Right hindlimb (tissue), 1 donor: ENCODE results near the gene ZFAND2B.
A peak's percentile ranks its signal among the peaks of the same experiment; 100 is the strongest.

Experiments used
- DNase-seq: peaks from one replicate; pipeline ENCODE4 v3.0.0-alpha.2; 2018

The ZFAND2B gene

DNA sequence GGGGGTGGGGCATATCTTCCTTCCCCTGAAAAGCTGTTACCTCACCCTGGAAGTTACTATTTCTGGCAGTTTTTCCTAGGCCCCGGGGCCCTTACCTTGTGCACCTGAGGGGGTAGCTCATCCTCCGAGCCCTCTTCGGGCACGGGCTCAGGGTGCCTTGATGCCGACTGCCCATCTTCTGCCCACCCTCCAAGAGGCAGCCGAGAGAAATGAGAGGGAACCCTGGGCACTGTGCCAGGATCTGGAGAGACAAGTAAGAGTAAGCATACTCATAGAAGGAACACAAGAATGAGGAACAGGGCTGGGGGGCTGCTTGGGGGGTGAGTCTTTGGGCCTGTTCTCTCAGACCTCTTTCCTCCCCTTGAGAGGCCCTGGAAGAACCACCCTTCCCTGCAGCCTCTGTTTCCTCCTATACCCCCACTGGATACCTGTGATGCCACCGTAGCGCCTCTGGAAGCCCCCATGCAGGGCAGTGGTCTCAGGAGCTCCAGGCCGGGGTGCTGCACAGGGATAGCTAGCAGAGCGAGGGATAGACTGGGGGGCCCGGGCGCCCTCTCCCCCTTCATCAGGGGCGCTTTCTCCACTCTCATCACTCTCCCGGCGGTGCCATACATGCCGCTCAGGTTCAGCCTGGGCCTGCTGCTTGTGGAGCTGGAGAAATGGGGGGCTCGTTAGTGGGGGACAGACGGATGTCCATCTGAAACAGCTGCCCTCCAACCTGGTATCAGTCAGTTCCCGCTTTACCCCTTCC, 14.2 kb downstream of the ZFAND2B start:
- DNase-seq, result no peak

DNA sequence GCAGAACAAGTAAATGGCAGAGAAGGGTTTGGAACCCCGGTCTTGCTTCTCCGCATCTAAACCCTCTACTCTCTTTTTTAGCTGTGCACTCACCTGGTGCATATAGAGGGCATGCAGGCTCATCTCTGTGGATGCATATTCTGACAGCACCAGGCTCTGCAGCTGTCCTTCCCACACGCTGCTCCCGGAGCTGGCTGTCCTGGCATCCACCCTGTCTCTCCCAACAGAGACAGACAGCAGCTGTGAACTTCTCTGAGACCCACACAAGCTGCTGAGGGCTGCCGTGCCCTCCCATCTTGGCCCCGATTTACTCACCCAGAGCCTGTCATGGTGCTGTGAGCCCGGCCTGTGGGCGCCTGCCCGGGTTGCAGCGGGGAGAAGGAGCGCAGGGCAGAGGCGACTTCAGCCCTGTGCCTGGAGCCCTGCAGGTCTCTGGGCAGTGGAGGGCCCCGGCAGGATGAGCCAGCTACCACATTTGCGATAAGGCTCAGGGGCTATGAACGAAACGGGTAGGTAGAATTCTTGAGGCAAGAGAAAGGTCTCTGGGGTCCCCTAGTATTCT, 15.5 kb downstream of the ZFAND2B start:
- DNase-seq, result no peak

DNA sequence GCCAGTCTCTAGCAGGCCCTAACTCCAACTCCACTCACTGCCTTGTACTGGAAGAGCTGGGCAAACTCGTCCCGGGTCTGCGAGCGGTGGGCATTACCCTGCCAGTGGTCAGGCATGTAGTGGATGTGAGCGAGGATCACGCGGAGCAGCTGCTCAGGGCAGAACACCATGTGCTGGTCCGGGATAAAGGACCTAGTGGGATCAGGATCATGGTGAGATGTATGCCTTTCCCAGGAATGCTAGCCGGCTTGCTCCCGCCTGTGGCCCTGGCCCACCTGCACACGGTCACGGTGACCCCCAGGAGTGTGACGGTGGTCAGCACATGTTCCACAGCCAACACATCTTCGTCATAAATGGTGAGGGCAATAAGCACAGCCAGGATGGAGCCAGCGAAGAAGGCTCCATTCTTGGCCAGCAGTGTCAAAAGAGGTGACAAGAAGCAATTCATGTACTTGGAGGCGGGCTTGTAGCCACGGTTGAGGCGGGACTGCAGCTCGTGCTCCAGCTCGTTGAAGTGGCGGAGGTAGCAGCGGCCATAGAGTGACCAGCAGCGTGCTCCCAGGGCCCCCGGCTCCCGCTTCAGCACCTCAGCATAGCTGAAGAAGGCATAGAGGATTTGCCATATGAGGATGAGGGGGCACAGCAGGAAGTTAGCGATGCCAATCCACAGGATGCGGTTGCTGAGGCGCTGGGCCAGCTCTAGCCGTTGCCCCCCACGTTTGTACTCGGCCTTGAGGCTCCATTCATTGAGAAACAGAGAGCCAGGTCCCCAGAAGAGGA, 17.4 kb downstream of the ZFAND2B start:
- no peak for DNase-seq

DNA sequence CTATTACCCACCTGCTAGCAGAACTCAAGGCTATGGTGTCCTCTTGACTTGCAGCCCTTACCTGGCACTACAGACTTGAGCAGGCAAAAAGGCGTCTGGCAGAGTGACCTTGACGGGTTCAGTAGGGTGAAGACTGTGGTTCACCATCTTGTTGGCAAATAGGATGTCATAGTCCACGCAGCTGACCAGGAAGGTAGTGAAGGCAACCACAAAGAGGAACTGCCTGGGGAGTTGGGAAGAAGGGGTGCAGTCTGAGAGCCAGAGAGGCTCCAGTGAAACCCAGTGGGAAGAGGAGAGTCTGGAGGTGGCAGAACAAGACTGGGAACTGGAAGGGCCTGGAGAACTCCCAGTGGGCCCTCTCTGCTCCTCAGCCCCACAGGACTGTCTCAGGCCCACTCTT, 18.8 kb downstream of the ZFAND2B start:
- DNase-seq, result no peak

DNA sequence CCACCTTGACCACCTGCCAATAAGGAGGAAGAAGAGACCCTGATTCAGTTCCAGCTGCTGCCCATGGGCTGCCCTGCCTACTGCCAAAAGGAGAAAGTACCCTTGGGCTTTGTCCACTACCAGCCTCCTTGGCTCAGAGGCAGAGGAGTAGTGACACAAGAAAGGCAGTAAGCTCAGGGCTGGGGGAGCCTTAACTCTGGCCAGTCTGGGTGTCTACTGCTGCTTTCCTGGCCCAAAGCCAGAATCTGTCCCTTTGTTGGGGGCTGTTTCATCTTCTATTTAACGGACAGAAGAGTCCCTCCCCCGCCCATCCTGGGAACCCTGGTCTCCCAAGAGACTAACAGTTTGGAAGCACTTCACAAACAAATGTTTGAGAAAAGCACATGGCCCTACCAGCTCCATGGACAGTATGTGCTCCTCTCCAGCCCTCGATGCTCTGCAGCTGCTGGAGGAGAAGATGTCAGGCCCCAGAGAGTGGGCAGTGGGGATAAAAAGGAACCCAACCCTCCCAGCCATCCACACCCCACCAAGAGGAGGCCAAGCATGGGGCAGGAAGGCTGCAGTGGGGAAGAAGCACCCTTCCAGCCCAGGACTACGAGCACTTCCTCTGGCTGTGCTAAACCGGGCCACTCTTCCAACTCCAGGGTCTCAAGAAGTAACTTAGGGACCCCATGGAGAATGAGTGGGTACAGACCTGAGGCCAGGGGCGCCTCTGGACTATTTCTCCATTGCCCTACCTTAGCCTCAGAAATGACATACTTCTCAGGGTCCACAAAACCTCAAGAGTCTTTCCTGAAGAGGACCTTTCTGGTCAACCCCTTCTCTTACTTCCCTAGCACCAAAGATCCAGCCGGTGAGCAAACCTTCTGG, 21.7 kb downstream of the ZFAND2B start:
- DNase-seq, result no peak

DNA sequence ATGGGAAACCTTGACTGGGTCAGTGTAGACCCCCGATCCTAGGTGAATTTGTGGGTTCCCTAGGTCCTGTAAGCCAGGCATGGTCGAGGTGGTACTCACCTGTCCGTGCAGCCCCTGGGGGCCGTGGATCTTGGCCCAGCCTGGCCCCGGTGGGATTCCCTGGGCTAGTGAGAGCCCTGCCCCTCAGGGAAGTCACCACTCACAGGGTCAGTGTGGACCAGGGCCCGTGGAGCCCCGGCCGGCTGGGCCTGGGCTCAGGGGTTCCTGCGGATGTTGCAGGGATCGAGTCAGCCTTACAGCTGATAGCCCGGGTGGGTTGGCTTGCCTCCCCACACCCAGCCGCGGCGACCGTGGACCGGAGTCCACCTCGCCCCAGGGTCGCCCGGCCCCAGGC, 22.3 kb downstream of the ZFAND2B start:
- DNase-seq, result no peak

DNA sequence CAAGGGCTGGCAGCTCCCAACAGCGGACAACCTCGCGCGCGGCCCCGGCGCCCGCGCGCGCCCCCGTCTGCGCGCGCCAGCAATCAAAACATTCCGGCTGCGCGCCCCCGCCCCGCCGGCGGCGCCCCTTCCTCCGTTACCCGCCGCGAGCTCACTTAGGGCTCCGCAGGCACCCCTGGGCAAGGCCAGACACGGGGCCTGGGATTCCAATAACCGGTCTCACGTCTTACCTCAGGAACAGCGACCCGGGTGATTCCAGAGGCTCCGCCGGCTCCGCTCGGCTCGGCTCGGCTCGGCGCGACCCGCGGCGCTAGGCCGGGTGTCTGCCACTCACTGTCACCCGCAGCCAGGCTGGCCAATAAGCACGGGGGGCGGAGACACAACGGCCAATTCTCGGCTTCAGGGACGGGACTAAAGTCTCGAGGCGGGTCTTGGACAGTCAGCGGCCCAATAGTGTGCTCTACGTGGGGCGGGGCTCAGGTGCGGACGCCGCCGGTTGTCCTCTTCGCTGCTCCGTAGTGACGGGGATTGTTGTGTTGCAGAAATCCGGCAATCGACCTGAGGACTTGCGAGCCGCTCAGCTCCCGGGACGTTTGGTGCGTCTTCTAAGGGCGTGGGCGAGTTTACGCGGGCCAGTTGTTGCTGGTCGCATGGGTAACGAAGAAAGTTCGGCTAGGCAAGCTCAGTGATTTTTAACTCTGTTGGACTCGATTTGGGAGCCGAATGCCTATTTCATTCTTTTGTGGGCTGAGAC, 22.9 kb downstream of the ZFAND2B start, which contains the start of the genes ANKZF1 and ATG9A:
TSS of gene ANKZF1 (plus strand) at position 502 of the 754 bp plus-strand sequence. CDS start 452 bp downstream, outside the sequence.
TSS of gene ATG9A (minus strand) at position 332 of the 754 bp plus-strand sequence. CDS start 1,612 bp downstream, outside the sequence.
- peak; percentile 99 for DNase-seq

DNA sequence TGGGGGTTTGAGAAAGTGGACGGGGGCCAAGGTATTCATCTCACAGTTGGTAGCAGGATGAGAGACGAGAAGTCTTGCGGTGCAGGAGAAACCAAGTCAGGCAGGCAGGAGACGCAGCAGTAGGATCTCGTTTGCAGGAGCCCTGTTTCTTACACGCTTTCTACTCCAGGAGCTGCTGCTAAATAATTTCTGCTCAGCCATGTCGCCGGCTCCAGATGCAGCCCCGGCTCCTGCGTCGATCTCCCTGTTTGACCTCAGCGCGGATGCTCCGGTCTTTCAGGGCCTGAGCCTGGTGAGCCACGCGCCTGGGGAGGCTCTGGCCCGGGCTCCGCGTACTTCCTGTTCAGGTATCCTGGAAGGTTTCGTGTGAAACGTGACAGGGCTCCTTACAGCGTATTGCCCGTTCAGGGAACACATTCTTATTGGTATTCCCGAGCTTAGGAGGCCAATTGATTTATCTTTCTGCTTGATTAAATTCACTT, 23.5 kb downstream of the ZFAND2B start:
- DNase-seq, result no peak

DNA sequence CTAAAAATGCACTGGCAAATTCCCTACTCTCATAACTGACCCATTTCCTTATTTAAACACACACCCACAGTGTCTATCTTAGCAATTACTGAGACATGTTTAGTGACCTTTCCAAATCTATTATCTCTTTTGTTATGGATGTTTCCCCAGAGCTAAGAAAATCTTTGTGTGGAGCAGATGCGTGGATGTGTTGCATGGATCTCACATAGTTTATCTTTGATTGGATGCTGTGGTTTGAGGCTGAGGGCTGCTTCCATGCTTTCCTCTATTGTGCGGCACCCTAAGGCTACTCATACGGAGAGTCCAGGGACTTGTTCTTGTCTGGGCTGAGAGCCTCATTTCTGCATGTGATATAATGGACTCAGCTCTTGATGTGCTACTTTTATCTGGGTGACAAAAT, 27.7 kb downstream of the ZFAND2B start:
- DNase-seq, result no peak

DNA sequence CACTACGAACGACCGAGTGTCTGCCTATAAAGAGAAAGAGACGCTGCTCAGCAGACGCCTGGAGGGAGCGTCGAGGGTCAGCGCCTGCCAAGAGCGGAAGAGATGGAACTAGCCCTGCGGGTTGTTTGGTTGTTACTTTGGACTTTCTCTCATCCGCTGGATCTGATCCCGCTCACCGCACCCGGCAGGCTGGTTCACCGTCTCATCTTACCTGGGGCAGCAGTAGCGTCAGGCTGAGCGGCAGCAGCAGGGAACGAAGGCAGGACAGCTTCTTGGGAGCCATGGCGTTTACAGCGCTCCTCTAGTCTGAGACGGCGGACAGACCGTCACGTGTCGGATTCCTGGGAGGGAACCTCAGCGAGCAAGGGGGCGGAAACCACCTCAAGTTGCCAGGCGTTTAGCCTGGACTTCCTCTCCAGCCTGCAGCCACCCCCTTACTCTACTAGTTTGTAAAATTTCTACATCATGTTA, 36.7 kb downstream of the ZFAND2B start:
- DNase-seq, result peak; percentile 51

DNA sequence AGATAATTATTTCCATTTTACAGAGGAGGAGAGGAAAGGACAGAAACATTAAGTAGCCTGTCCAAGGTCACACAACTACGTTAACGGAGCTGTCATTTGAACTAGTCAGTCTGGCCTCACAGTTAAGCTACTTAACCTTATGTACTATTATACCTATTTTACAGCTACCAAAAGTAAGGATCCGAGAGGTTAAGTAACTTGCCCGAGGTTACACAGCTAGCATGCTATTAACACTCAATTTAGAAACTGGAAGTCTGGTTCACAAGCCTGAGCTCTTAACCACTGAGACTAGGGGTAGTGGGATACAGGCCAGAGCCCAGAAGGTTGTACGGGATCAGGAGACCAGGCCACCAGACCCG, 38.2 kb downstream of the ZFAND2B start:
- DNase-seq, result no peak

DNA sequence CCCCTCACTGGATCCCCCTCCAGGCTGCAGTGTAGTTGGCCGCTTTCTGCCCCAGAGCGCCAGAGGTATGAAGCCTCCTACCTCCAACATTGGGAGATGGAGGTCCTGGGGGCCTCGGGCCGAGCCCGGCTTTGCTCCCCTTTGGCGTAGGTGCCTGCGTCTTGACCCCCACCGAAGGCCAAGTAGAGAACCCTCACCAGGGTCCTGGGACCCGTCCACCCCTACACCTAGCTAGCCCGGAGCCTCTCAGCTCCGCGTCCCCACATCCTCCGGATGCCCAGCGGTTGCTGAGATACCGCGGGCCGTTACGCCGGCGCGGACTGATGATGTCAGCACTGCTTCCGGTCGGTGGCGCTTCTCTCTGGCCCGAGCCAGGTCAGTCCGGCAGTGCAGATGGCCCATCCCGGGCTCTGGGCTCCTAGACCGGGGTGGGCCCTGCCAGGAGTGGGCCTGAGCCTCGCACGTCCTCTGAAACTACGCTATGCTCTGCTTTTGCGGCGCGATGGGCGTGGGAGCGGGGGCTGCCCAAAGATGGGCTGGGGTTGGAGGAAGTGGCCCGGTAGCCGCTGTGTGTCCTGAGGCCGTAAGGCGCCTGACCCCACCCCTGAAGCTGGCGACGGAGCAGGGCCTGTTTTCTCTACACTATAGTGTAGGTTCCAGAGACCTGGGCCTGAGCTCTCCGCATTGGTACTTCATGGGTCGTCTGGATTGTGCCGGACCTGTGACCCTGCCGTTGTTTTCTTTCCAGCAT, 38.7 kb downstream of the ZFAND2B start, which contains the start of the genes GLB1L and STK16:
TSS of gene GLB1L (minus strand) at position 297 of the 751 bp plus-strand sequence. CDS start 1,871 bp downstream, outside the sequence.
TSS of gene STK16 (plus strand) at position 332 of the 751 bp plus-strand sequence. CDS start 521 bp downstream, outside the sequence.
- peak; percentile 95 for DNase-seq

DNA sequence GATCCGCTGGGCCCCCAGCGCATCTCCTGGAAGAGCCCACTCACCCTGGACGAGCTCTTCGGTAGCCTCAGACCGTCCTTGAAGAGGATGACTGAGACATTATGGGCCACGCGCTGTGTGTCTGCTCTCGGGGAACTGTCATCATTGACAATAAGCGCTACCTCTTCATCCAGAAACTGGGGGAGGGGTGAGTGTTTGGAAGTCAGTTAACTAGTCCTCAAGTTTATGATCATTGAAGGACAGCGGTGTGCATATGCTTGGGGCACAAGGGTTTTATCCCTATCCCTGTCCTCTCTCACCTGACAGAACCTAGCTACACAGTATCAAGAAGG, 39.3 kb downstream of the ZFAND2B start:
- DNase-seq, result no peak

DNA sequence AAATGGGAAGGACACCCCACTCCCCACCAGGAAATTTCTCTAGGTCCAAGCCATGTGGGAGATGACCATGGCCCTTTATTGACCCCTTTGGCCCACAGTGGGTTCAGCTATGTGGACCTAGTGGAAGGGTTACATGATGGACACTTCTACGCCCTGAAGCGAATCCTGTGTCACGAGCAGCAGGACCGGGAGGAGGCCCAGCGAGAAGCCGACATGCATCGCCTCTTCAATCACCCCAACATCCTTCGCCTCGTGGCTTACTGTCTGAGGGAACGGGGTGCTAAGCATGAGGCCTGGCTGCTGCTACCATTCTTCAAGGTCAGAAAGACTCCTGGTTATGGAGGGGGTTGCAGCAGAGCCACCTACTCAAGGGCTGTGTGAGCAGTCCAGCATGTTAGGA, 40.0 kb downstream of the ZFAND2B start:
- DNase-seq, result no peak

DNA sequence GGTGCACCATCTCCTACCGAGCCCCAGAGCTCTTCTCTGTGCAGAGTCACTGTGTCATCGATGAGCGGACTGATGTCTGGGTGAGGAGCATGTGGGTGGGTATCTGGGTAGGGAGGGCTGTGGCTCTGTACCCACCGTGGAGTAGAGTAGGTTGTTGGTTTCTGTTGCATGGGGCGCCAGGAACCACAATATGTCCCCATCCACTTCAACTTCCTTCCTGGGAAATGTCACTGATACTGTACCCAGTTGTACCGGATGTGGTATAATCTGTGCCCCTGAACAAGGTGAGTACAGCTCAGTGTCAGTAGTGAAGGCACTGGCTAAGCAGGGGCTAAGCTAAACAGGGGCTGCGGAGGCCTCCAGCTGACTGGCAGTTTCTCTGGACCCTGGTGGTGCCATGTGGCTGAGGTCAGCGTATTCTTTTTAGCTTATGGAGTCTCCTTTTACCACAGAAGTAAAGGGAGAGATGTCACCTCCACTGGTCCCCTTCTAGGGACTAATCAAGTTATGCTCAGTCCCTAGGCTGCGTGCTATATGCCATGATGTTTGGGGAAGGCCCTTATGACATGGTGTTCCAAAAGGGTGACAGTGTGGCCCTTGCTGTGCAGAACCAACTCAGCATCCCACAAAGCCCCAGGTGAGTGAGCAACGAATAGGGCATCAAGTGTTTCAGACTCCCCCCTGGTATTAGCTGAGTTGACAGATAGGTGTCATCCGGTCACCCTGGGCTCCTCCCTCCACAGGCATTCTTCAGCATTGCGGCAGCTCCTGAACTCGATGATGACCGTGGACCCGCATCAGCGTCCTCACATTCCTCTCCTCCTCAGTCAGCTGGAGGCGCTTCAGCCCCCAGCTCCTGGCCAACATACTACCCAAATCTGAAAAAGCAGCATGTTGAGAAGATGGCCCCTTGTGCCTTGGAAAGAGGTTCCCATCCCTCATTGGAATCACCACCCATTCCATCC, 41.4 kb downstream of the ZFAND2B start:
- no peak for DNase-seq

DNA sequence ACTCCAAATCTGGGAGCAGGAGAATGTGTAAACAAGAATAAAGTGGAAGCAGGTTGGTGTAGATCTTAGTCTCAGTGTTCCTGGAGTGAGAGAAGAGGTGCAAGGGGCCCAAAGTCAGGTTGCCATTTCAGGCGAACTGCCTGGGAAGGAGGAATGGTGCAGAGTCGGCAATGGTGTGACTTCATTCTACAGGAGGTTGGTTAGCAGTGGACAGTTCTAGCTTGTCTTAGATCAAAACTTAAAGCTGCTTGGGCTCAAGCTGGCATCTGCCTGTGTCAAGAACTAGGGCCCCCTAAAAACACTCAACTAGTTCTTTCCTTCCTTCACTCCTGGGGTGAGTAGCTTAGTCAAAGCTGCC, 42.2 kb downstream of the ZFAND2B start:
- no peak for DNase-seq

DNA sequence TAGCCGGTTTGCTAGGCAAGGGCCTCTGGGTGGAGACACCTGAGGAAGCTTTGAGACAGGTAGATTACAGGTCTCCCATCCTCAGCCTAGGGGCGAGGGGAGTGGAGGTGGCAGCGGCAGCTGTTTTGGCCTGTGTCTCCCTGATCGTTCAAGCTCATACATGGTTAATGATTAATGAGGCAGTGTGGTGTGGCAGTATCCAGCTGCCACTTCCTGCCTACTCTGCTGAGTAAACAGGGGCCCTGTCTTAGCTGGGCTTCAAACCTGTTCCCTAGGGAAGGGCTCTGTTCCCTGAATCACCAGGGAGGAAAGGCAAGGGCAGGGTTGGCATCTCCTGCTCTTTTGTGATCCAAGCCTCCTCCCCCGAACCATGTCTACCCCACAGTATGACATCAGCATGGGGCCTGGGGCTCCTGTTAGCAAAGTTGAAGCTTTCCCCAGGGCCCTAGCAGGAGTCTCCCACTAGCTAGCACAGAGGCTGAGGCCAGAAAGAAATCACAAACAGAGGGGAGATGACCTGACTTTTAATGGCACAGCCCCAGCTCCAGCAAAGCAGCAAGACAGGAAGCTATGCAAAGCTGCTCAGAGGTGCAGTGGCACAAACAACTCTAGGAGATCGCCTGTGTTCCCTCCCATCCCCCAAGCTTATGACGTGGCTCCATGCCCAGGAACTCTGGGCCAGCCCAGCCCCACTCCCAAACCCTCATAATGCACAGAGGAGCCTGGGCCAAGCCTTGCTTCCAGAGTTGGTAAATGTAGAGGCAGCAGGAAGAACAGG, 42.8 kb downstream of the ZFAND2B start:
- DNase-seq, result peak; percentile 77

DNA sequence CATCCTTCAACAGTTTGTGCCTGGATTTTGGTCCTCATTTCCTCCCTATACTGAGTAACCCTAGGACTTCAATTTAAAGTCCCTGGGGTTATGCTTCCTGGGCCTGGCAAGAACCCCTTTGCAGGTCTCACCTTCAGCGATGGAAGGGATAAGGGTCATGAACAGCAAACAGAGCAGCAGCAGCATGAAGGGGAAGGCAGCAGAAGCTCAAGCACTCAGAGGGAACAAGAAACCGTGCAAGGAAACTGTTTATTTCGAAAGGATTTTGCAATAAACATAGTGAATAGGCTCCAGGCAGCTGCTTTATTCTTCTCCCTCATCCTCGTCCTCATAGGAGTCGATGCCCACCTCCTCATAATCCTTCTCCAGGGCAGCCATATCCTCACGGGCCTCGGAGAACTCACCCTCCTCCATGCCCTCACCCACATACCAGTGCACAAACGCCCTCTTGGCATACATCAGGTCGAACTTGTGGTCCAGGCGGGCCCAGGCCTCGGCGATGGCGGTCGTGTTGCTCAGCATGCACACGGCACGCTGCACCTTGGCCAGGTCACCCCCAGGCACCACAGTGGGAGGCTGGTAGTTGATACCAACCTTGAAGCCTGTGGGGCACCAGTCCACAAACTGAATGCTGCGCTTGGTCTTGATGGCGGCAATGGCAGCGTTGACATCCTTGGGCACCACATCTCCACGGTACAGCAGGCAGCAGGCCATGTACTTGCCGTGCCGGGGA, 43.6 kb downstream of the ZFAND2B start:
- DNase-seq, result no peak
